GM12865 (cell line): ENCODE measurements around the gene TXNRD2.

Source experiments
- DNase-seq: peaks from one replicate; pipeline ENCODE4 v3.0.0; 2010; ENCODE audit warnings: low read depth
- H3K4me3 ChIP-seq: 2 replicates; pipeline ENCODE4 v1.5.1; 2011; ENCODE audit warnings: mild to moderate bottlenecking, low read depth, low read length, control low read depth
- CTCF ChIP-seq: IDR thresholded peaks from 2 replicates; pipeline ENCODE4 v1.5.1; 2011; ENCODE audit warnings: low read length, control low read depth, low read depth, inconsistent platforms; ENCODE audit not compliant: insufficient read depth; ENCODE audit errors: missing control alignments

TXNRD2 gene

DNA sequence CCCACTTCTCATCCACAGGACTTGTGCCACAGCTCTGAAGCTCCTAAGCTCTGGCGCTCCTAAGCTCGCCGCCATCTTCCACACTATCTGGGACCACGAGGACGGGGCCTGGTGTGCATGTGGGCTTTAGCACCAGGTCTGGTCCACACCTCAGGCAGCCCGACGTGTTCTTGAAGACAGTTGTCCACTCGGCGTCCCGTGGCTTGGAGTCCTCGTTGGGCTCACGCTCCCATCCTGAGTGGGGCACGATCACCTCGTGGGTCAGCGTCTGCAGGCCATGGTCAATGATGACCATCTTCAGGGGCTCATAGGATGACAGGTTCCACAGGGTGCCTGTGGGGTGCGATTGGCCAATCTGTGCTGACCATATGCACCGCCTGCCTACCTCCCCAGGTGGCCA is 37.1 kb upstream of the TXNRD2 start:
- no peak for DNase-seq
- no peak for TF ChIP-seq CTCF
- no peak overlapping the region for H3K4me3 ChIP-seq

- DNase-seq = no peak
- no peak overlapping the region for H3K4me3 ChIP-seq
- no peak for TF ChIP-seq CTCF
Observed at GRCh38 chr22:19977296-19978243, 36.0 kb upstream of the TXNRD2 start.

- DNase-seq = no peak
- TF ChIP-seq CTCF = no peak
- no peak overlapping the region for H3K4me3 ChIP-seq
Observed at GRCh38 chr22:19976671-19977070, 35.1 kb upstream of the TXNRD2 start.

GRCh38 chr22:19975707-19976035 is 34.1 kb upstream of the TXNRD2 start:
- DNase-seq = no peak
- no peak for TF ChIP-seq CTCF
- no peak overlapping the region for H3K4me3 ChIP-seq

GRCh38 chr22:19974935-19975706 is 33.5 kb upstream of the TXNRD2 start:
- no peak for TF ChIP-seq CTCF
- no peak for DNase-seq
- H3K4me3 ChIP-seq = no peak overlapping the region

DNA sequence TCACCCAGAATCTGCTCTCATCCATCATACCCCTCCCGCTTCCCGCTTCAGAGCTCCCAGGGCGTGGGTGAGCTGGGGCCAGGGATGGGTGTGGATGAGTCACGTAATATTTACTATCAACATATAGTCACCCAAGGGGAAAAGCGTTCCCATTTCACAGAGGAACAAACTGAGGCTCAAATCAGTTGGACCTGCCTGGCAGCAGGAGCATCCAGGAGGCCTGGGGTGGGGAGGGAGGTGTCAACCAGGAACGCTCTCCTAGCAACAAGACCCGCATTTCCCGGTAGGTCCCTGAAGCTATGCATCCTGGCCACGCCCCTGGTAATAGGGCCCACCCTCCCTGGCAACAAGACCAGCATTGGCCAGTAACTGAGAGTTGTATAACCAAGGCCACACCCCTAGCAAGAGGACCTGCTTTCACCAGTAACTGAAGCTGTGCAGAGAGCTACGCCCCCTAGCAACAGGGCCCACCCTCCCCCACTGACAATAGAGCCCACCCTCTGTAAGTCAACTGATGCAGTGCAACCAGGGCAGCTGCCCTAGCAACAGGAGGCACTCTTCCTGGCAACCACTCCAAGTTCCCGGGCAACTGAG is 32.7 kb upstream of the TXNRD2 start:
- peak; percentile 72 for DNase-seq
- TF ChIP-seq CTCF = no peak
- H3K4me3 ChIP-seq = no peak overlapping the region
